Putamen (tissue), 1 donor: ENCODE results near the gene CTNNA2.
A peak's percentile ranks its signal among the peaks of the same experiment; 100 is the strongest.
"Not testable (repeated sequence)": the region's sequence is repeated elsewhere in the genome, so short reads cannot be mapped to it uniquely, and the experiment has no call there.

Source experiments
- DNase-seq: peaks from one replicate; pipeline ENCODE4 v3.0.0-alpha.2; 2016; ENCODE audit warnings: low spot score

CTNNA2 gene

DNA sequence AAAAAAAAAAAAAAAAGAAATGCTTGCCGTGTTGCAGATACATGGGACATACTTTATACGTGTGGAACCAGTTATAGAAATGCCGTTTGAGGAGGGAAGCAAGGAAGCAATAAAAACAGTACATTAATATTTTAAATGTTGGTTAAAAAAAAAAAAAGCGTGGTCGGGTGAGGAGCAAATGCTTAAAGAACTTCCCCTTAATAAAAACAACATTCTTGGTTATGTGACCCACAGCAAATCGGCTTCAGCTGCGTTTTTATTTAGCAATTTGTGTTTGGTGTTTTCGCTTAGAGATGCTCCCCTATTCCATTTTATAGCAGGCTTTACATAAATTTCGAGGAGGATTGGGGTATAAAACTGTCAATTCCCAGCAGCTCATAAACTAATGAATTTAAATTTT is 568.1 kb downstream of the CTNNA2 start:
- no peak for DNase-seq

DNA sequence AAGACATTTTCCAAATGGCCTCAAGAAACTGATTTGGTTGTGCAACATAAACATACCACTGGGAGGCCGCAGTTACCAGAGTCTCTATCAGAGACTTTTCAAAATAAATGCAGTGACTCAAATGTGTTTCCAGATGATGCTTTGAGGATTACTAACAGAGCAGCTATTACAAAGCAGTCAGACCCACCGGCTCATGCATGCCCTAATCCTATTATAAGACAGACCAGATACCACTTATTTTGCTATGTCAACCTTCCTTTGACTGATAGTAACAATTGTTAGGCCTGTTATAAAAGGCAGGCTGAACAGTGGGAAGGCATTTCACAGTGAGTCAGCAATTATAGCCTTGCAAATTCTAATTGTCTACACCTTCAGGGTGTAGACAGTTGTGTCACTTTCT is 574.0 kb downstream of the CTNNA2 start:
- no peak for DNase-seq

GRCh38 chr2:80091237-80091636 is 578.4 kb downstream of the CTNNA2 start:
- no peak for DNase-seq

- no peak for DNase-seq
These were observed 579.6 kb downstream of the CTNNA2 start for GRCh38 chr2:80092474-80092873.

DNA sequence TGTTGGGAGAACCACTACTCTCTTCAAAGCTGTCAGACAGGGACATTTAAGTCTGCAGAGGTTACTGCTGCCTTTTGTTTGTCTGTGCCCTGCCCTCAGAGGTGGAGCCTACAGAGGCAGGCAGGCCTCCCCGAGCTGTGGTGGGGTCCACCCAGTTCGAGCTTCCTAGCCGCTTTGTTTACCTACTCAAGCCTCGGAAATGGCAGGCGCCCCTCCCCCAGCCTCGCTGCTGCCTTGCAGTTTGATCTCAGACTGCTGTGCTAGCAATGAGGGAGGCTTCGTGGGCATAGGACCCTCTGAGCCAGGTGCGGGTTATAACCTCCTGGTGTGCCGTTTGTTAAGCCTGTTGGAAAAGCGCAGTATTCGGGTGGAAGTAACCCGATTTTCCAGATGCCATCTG is 585.7 kb downstream of the CTNNA2 start:
- DNase-seq = not testable (repeated sequence)

- DNase-seq = no peak
These were observed 589.2 kb downstream of the CTNNA2 start for GRCh38 chr2:80102026-80102425.

GRCh38 chr2:80105015-80105640 is 592.3 kb downstream of the CTNNA2 start:
- DNase-seq = no peak

GRCh38 chr2:80111185-80111584 is 598.3 kb downstream of the CTNNA2 start:
- DNase-seq = no peak

DNA sequence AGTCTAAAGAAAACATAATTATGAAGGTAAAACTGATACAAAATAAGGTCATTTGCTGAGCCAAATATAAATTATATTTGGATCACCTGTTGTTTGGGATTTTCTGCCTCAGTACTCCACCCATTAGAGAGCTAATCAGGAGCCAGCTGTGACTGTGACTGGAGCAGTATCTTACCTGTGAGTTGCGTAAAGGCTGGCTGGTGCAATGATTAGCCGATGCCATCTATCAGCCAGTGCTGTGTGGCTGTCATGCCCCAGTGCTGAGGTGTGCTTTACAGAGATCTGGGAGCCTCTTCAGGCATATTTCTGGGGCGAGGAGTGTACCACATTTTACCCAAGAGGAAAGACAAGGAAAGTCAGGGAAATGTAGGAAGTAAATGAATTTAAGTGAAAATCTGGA is 599.9 kb downstream of the CTNNA2 start:
- no peak for DNase-seq

GRCh38 chr2:80113399-80113798 is 600.5 kb downstream of the CTNNA2 start:
- DNase-seq = no peak

DNA sequence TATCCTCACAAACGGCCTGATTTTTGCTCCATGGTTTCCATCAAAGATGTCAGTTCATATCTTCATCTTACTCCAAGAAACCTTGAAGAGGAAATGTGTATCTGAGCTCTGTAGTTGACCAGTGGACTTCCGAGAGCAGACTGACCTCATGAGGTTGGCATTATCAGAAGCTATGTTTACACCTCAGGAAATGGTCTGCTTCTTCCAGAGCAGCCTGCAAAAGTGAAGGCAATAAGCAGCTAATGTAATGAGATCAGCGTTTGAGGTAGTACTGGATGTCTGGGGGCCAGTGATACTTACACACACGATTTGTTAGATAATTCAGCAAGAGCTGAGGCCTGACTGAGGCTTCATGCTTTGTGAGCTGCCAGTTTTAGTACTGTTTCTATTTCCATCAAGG is 602.0 kb downstream of the CTNNA2 start:
- no peak for DNase-seq

DNA sequence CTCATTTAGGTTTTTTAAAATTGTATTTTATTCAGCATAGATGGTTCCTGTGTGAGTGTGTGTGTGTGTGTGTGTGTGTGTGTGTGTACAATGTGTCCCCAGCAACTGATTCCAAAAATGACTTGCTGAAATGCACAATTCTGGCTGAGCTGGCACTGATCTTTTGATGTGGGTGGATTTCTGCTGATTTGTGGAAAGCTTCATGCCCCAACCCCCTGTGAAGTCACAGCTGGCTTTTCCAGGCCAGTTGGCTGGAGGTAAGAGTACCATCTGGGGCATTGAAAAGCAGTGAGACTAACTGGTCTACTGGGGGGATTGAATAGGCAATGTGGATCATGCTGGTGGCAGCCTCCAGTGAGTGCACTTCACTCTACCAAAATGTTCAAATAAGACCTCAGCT is 604.5 kb downstream of the CTNNA2 start:
- no peak for DNase-seq

DNA sequence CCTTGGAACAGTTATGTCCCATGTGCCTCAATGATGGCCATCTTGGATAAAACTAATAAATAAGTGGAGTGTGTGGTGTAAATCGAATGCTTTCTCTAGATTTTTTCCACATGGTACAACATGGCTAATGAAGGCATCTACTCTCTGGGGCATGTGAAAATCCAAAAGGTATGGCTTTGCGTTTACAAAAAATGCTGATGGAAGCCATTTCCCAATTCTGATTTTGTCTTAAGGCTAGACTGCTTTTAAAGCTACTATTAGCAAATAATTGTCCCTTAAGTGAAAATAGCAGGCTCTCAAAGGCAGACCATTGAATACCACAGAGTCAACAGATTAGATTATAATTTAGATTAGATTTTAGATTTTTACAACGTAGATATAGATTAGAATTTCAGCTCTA is 608.0 kb downstream of the CTNNA2 start:
- no peak for DNase-seq

DNA sequence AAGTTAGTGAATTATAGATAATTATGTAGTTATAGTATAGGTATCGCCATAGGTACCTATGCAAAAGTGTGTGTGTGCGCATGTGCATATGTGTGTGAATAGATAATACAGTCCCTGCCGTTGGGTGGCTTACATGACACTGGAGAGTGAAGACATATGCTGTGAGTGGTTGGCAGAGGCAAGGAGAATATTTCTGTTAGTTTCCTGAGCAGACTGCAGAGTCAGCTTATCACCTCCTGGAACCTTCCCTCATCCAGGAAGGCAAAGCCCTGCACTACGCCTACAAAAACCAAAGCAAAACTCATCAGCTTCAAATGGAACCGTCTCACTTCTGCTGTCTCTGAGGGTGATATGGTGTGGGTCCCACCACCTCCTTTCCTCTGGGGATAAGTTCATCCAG is 609.8 kb downstream of the CTNNA2 start:
- no peak for DNase-seq

GRCh38 chr2:80126596-80127189 is 613.8 kb downstream of the CTNNA2 start:
- DNase-seq = peak; percentile 11

DNA sequence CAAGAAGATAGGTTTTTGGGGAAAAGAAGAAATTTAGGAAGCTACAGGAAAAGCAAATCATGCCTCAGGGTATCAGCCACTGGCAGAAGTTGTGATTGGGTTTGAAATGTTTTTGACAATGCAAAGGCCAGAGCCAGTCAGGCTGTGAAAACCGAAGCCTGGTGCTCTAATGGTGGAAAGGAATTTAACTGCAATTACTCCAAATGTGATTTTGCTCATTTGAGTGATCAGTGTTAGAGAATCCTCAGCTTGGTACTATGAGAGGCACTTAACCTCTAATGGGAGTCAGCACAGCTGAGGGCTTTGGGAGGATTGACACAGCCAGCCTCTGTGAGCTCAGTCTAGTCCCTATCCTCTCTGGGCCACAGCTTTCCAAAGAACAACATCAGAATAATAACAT is 615.2 kb downstream of the CTNNA2 start:
- no peak for DNase-seq

- DNase-seq = no peak
These were observed 619.4 kb downstream of the CTNNA2 start for GRCh38 chr2:80132281-80132680.

DNA sequence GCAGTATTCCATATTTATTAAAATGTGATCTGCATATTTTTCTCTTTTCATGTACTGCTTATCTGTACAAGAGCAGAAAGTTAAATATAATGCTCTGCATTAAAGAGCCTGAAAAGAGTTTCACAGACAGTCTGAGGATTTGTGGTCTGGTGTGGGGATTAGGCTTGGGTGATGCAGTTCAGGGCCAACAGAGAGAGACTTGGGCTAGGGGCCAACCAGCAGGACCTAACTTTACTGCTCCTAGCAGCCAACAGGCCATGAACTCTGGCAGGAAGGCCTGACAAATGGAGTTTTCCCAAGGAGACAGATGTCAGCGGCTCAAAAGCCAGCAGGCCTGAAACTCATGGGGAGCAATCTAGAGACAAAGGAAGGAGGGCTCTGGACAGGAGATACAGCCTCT is 622.1 kb downstream of the CTNNA2 start:
- no peak for DNase-seq

DNA sequence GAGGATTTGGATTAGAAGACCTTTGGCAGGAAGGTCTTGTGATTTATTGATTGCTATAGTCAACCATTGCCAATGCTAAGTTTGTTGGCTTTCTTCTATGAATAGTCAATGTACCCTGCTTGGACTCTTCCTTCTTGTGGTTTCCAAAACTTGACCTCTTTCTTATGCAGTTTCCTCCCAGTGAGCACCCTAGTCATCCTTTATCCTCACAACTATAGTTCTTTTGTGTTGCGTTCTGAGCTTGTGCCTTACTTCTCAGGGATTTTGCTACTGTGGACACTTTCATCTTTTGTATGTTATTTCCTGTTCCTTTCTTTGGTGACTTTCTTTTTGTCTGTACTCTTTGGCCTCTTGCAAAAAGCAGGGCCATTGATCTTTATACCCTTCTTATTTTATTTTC is 623.5 kb downstream of the CTNNA2 start:
- no peak for DNase-seq

DNA sequence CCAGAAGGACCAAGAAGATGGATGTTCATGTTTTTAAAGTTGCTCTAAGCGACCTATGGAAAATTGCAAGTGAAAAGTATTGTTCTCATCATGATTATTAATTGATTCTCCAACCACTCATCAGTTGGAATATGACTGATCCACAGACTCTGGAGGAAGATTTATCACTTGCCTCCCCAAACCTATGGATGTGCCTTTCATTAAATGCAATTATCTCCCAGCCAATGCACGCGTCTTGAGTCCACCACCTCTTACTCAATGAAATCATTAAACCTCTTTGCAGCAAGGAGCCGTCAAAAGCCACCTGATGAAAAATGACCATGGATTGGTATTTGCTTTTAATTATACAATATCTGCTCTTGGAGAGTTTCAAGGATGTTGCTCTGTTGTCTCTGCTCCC is 626.1 kb downstream of the CTNNA2 start:
- no peak for DNase-seq

- no peak for DNase-seq
These were observed 628.3 kb downstream of the CTNNA2 start for GRCh38 chr2:80141007-80141726.

- DNase-seq = no peak
These were observed 632.6 kb downstream of the CTNNA2 start for GRCh38 chr2:80145499-80145898.

GRCh38 chr2:80146757-80147156 is 633.9 kb downstream of the CTNNA2 start:
- not testable (repeated sequence) for DNase-seq

- DNase-seq = no peak
These were observed 634.8 kb downstream of the CTNNA2 start for GRCh38 chr2:80147690-80148089.
